GM18873 (cell line): ENCODE measurements around the gene GDNF.
A peak's percentile ranks its signal among the peaks of the same experiment; 100 is the strongest.

Source experiments
- ATAC-seq: cut with Tn5 transposase; IDR thresholded peaks from one replicate; pipeline ENCODE4 v1.9.1; 2021; ENCODE audit warnings: mild to moderate bottlenecking, moderate library complexity, moderate number of reproducible peaks; ENCODE audit not compliant: unreplicated experiment, low FRiP score

Gene GDNF

DNA sequence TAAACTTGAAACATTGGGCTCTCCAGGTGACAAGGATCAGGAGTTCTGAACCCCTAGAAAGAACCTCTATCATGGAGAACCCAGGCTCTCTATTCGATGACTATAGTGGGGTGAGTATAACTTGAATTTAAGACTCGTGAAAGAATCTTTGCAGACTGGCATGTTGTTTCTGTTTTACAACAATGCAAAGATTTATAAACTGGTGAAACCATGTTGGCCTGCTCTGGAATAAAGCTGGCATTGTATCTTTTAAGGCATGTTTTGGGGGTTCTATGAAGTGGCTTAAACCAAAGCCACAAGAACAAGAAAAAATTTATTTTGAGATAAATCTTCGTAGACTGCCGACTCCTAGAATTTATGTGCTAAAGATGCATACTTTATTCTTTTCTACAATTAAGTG, 9.8 kb upstream of the GDNF start:
- ATAC-seq: no peak

DNA sequence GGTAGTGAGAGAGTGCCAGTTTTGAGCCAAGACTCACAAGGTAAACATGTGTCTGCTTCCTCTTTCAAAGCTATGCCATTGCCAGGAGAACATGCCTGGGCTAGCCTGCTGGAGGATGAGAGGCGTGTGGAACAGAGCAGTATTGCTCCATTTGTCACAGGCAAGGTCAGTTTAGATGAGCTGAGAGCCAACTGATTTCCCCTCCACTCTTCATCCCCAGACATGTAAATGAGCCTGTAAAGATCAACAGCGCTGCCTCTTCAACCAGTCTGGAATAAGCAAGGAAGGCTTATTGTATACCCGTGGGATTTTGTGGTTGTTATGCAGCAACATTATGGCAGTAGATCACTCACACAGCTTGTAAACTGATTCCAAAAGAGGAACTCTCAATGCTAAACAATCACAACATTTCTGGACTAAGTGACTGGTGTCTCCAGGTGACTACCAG, 8.2 kb upstream of the GDNF start:
- ATAC-seq: peak; percentile 58

DNA sequence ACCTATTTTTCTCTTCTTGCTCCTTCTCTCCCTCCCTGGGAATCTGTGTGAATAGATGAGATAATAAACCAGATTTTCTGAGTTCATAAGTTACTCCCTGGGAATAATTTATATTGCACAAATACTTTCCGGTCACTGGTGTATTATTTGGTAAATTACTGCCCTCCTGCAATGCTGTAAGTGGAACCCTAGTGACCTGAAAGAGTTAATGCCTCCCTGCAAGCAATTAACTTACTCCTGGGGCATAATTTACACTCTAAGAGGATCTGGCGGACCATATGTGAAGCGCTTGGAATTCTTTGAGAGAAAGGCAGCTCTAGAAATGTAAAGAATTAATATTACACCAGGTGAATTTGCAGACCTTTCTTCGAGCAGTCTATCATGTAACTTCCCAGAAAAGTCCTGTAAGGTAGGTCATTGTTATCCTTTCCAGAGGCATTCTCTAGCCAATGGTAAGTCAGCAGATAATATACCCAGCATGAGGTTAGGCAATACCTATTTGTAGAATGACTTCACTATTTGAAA, 7.0 kb upstream of the GDNF start:
- no peak for ATAC-seq

DNA sequence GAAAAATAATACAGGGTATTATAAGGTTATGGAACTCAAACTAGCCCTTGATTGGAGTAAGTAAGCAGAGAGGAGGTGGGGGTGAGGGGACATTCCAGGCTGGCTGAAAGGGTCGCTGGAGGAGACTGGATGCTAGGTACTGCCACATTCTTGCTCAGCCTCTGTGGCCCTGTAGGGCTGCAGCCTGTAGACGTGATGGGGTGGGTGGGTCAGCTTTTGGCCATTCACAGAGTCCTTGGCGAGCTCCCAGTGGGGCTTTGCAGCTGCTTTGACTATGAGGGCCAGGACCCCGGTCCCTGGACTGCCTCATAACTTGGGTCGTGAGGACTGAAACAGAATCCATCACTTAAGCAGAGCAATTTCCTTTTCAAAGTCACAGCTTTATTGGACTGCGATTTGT, 4.2 kb upstream of the GDNF start:
- ATAC-seq: no peak

- ATAC-seq: no peak
Measured at GRCh38 chr5:37842048-37842447, 2.2 kb upstream of the GDNF start.

GRCh38 chr5:37841203-37841602, 1.4 kb upstream of the GDNF start:
- no peak for ATAC-seq

DNA sequence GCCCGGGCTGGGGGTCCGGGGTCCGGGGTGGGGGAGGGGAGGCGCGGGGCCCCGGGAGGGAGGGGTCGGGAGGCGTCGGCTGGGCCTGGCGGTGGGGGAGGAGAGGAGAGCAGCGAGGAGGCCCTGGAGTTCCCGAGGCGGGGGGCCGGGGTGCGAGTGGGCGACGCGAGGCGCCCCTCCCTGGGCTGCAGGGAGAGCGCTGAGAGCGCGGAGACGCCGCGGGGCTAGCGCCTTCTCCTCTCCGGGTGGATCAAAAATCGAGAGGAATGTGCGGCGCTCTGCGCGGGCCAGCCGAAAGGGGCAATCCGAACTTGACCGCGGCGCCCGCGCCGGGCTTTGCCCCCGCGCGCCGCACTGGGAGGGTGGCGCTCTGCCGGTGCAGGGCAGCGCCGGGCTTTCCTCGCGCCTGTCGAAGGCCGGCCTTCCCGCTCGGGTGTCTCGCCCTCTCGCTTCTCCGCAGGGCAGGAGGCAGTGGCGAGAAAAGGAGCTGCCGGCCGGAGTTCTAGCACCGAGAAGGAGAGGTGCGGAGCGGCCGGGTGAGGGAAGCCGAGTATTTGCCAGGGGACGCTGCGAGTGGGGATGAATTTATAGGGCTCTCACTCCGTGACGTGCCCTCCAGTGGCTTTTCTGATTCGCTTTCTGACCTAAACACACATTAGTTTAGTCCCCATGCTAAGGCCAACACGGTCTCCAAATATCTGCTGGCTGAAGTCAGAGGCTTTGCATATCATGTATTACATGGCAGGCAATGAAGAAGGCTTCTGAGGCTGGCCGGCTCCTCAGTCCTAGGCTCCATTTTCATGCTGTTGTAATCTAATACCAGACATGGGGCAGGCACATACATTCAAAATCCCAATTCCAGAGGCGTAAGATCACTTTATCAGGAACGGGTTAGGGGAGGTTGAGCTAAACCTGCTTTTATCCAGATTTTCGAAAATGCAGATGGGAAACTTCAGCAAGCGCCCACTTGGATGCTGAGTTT, 503 bp upstream of the GDNF start:
- ATAC-seq: no peak

DNA sequence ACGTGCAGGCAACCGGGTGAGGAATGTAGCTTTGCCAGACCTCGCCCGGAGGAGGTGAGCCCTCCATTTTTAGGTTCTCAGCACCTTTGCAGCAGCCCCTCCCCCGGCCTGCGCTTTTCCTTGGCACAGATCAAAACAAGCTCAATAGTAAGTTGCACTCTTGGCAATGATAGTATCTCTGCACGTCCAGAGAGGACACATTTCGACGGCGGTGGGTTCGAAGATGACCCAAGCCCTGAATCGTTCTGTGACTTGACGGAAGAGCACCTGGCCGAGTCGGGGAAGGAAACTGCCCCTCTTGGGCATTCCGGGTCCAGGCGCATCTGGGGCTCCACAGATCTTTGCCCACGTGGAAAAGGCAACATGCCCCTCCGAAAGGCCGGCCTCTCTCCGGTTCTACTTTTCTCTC, 904 bp downstream of the GDNF start:
- ATAC-seq: no peak

DNA sequence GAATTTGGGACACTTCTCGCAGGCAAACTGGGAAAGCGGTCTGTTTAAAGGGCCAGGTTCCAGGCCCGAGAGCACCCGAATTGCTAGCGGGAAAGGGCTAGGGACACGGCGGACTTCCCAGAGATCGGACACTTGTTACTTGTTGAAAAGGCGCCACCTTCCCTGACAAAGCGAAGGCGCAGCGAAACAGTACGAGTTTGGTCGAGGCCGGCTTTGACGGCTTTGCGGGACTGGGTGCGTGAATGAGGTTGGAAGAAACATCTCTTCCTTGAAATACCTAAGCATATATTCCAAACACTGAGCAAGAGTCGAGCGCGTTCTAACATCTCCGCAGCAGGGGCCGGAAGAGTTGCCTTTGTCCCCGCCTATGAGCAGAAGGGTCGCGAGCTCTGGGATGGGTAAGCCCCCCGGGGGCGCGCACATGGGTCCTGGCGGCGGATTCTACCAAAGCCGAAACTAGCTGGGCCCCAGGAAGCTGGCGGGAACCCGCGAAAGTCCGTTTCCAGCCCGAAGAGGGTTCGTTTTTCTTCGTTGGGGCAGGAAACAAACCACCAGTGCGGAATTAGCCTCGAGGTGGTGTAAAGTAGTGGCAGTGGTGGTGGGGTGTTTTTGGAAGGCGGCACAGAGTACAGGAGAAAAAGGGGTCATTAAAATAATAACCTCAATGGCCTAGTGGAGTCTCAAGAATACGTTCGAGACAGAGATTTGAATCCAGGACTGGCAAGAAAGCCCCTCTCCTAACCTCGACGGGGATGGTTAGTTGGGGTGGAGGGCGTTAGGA, 1.5 kb downstream of the GDNF start:
- no peak for ATAC-seq

GRCh38 chr5:37837414-37838032, 2.3 kb downstream of the GDNF start:
- ATAC-seq: no peak

DNA sequence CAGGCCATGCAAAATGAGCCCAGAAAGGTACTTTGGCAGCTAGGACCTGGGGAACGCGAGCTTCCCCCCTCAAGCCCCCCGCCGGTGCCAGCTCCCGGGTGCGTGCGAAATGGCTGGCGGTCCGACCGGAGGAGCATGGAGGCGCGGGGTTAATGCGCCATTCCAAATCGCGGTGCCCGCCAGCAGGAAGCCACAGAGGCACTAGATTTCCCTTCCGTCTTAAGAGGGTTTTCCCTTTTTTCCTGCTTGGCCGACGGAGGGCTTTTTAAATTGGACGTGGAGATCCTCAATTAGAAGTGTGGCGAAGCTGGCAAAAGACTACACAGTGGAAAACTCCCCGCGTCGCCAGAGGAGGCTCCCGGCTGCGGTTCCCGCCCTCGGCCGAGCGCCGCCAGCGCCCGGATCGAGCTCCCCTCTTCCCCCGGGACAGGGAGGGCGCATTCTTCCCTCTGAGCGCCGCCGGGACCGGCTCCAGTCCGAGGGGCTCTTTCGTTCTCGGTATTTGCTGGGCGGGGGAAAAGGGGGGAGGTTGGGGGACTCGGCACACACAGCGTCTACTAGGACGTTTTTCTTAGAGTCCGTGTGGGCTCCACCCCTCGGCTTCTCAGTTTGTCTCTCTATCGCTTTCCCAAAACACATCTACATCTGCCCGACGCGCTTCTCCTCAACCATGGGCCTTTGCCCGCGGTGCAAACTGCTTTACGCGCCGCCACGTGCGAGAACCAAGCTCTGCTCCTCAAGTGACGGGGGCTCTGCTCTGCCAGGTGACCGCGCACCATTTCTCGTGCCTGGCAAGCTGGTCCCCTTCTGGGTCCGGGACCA, 3.0 kb downstream of the GDNF start:
- no peak for ATAC-seq

DNA sequence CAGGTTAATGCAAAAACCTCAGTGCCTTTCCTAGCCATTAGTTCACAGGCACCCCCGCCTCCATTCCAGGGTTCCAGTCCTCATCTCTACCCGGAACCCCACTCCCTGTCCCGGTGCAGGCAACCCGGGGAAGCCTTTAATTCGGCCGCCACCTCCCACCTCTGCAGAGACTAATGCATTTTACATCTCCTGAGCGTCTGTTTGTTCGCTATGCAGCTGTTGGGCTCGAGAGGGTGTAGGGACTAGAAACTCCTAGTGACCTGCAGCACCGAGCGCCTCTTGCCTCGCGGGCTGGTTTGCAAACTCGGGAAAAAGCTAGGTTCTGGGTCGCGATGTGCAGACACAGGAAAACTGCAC, 3.6 kb downstream of the GDNF start:
- ATAC-seq: no peak

DNA sequence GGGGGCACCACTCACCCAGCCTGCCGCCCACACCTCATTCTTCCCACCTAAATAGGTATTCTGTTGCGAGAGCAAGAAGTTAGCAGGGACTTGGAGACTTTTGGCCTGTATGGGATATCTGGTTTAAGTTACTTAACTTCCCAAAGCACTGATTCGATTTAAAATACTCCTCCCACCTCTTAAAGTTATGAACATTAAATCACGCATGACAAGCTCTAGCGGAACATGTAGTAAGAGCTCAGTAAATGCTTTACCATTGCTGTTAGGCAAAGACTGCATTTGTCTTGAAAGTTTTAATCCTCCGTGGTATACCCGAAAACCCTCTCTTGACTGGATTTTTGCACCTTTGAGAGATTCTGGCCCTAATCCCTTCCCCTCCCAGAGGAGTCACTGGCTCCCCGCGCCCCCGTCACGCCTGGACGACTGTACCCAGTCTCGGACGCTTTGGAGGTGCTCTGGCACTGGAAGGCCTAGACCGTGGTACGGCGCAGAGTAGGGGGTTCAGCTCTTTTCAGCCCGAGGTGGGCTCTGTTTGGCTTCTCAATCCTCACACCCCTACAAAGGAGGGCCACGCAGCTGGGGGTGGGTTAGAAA, 4.4 kb downstream of the GDNF start:
- no peak for ATAC-seq

DNA sequence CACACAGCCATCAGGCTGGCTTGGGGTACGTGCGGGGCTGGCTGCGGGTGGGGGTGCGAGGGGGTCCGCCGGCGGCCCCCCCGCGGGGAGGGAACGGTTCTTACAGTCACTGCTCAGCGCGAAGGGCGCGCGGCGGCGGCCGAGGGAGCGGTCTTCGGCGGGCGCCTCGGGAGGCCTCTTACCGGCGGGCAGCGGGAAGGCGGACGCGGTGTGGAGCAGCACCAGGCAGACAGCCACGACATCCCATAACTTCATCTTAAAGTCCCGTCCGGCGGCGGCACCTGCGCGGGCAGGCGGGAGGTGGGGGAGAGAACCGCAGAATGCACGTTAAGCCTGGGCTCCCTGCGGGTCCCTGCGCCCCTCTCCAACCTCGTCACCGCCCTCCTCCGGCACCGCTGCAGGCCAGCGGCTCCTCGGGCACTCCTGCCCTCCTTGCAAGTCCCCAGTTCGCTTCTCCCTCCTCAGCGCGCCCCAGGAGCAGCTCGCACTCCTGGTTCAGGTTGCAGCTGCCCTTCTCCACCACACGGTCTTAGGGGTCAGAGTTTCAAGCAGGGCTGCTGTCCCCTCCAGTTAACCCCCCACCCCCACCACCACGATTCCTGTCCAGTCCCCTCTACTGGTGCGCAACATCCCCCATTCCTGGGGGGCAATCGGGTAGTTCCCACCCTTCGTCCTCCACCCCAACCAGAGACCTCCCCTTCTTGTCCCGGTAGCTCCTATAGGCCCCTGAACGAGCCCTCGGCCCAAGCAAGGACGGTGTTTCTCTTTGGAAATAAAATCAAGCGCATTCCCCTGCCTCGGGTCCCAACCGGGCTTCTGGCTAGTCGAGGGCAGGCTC, 5.1 kb downstream of the GDNF start:
- no peak for ATAC-seq

GRCh38 chr5:37833990-37834389, 5.9 kb downstream of the GDNF start:
- ATAC-seq: no peak

- ATAC-seq: no peak
Measured at GRCh38 chr5:37831821-37832534, 7.9 kb downstream of the GDNF start.

- no peak for ATAC-seq
Measured at GRCh38 chr5:37830348-37830747, 9.5 kb downstream of the GDNF start.

DNA sequence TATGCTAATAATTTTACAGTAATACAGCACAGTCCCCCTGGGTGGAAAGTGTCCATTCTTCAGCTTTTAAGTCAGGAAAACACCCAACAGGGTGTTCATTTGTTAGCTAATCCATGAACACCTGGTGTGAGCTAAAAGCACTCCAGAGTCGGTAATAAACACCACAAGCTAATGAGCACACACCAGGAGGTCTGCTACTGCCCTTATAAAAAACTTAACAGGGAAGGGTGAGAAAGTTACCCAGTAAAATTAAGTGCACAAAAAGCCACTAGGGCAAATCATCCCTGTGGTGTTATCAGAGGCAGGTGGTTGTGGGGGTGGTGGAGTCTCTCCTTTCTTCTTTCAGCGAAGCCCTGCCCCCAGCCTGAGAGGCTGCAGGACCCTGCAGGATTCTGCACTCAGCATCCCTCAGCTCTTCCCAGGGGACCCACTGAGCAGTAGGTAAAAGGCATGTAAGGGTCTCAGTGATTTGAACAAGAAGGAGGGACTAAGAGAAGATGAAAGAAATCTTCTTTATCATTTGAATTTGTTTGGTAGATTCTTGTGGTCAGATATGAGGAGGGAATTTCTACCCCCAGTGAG, 14.4 kb downstream of the GDNF start:
- no peak for ATAC-seq
